Mesothelial cell of epicardium (in vitro differentiated cells): ENCODE results near the gene MAB21L4. TPM values are rescaled to one million over a fixed set of nuclear protein-coding genes. Genes with fewer than 3 reads are reported as not detected.

ENCODE experiments used
- DNase-seq, 2 experiments: peaks; one replicate each; pipeline ENCODE4 v3.0.0; 2021; ENCODE audit warnings: low spot score in 2 of 2; ENCODE audit not compliant: unreplicated experiment in 2 of 2
- H3K27ac Mint-ChIP-seq: 2 replicates; pipeline ENCODE4 v1.8.0; 2021; ENCODE audit warnings: mixed read lengths
- H3K27me3 Mint-ChIP-seq: 2 replicates; pipeline ENCODE4 v1.8.0; 2021; ENCODE audit warnings: low read depth, mixed read lengths
- H3K36me3 Mint-ChIP-seq: 2 replicates; pipeline ENCODE4 v1.8.0; 2021; ENCODE audit warnings: mixed read lengths
- H3K4me1 Mint-ChIP-seq: 2 replicates; pipeline ENCODE4 v1.8.0; 2021; ENCODE audit warnings: mixed read lengths
- H3K4me3 Mint-ChIP-seq: 2 replicates; pipeline ENCODE4 v1.8.0; 2021; ENCODE audit warnings: mild to moderate bottlenecking, moderate library complexity, mixed read lengths
- H3K9me3 Mint-ChIP-seq: 2 replicates; pipeline ENCODE4 v1.8.0; 2021; ENCODE audit warnings: mixed read lengths
- total RNA-seq: library from RNA; stranded (reverse); gene quantifications from 3 replicates; pipeline ENCODE4 v1.2.1, GENCODE V29; 2021
- TF ChIP-seq, protein P1 (sequence below): fragments of 200-600 bp; sonication (generic); IDR thresholded peaks from one replicate; pipeline ENCODE4 v1.5.0; 2021; ENCODE audit warnings: antibody characterized with exemption; ENCODE audit not compliant: unreplicated experiment

Gene MAB21L4
- total RNA-seq, 1 donor from 2014 or later, result 2.4 TPM

DNA sequence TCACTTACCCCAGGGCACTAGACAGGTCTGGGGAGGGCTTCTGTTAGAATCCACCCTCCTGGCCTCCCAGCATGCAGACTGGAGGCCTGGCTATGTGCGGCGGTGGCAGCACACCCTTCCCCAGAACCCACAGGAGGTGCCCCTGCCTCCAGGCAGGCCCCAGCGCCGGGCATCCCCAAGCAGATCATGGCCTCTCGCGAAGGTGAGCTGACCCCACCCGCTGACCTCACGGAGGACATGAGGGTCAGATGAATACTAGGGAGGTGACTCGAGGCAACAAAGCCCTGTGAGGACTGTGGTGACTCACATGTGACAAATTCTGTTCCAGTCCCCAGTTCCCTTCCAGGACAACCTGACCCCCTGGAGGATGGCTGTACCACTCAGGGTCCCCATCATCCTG lies 1.9 kb downstream of the MAB21L4 start:
- no peak overlapping the region for H3K4me3 Mint-ChIP-seq
- no peaks in the 10 kb centered on the region for H3K9me3 Mint-ChIP-seq
- no peaks in the 10 kb centered on the region for H3K27me3 Mint-ChIP-seq
- DNase-seq, result no peak
- peaks cover 24% of the 10 kb centered on the region for H3K4me1 Mint-ChIP-seq
- peak overlapping the region; percentile 92 for H3K27ac Mint-ChIP-seq
- no peaks in the 10 kb centered on the region for H3K36me3 Mint-ChIP-seq
- TF ChIP-seq, protein P1, sequence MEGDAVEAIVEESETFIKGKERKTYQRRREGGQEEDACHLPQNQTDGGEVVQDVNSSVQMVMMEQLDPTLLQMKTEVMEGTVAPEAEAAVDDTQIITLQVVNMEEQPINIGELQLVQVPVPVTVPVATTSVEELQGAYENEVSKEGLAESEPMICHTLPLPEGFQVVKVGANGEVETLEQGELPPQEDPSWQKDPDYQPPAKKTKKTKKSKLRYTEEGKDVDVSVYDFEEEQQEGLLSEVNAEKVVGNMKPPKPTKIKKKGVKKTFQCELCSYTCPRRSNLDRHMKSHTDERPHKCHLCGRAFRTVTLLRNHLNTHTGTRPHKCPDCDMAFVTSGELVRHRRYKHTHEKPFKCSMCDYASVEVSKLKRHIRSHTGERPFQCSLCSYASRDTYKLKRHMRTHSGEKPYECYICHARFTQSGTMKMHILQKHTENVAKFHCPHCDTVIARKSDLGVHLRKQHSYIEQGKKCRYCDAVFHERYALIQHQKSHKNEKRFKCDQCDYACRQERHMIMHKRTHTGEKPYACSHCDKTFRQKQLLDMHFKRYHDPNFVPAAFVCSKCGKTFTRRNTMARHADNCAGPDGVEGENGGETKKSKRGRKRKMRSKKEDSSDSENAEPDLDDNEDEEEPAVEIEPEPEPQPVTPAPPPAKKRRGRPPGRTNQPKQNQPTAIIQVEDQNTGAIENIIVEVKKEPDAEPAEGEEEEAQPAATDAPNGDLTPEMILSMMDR, result no peak

DNA sequence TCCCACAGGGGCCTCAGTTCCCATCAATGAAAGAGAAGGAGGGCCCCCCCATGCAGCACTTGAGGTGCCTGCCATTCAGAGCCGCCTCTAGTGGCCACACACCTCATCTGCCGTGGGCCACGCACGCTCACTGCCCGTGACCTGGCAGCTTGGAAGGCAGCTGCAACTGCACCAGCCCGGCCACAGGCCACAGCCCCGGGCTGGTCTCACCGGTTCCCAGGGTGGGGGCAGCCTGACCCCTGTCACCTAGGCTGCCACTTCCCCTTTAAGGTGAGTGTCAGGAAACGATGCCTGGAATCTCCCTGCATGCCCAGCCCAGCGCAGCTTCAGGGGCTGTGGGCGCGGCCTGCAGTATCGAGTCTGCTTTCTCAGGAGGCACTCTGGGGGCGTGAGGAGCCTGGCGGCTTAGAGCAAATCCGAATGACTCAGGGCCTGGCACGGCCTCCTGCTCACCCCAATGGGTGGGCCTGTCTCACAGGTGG lies 2.6 kb downstream of the MAB21L4 start:
- peaks cover 22% of the 10 kb centered on the region for H3K4me1 Mint-ChIP-seq
- no peaks in the 10 kb centered on the region for H3K27me3 Mint-ChIP-seq
- no peaks in the 10 kb centered on the region for H3K9me3 Mint-ChIP-seq
- H3K27ac Mint-ChIP-seq, result peak overlapping the region; percentile 92
- peak in 1 of 2 experiments; percentile 73 for DNase-seq
- TF ChIP-seq, protein P1, result no peak
- peak overlapping the region; percentile 49 for H3K4me3 Mint-ChIP-seq
- no peaks in the 10 kb centered on the region for H3K36me3 Mint-ChIP-seq

- Mint-ChIP-seq H3K27me3 (no peaks in the 10 kb centered on the region), H3K4me1 (peaks cover 21% of the 10 kb centered on the region), H3K4me3 (no peak overlapping the region), H3K9me3 (no peaks in the 10 kb centered on the region), H3K36me3 (no peaks in the 10 kb centered on the region), H3K27ac (no peak overlapping the region)
- TF ChIP-seq, protein P1, result no peak
- no peak for DNase-seq
These were observed 3.0 kb downstream of the MAB21L4 start for GRCh38 chr2:240892925-240893324.

DNA sequence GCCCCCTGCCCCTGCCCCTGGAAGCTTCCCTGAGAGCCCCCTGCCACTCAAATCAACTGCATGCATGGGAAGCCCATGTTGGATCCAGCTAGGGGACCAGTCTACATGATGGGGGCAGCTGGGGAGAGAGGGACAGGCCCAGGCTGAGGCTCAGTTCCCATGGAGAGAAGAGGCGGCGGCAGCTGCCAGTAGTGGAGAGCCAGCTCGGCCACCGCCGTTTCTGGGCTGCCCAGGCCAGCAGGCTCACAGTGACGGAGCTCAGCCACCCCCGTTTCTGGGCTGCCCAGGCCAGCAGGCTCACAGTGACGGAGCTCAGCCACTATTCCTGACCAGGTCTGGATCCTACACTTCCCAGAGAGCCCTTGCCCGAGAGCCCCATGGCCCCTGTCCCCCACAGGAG lies 3.6 kb downstream of the MAB21L4 start:
- no peak overlapping the region for H3K4me3 Mint-ChIP-seq
- H3K36me3 Mint-ChIP-seq, result no peaks in the 10 kb centered on the region
- no peak for DNase-seq
- peaks cover 15% of the 10 kb centered on the region for H3K4me1 Mint-ChIP-seq
- TF ChIP-seq, protein P1, result no peak
- H3K27me3 Mint-ChIP-seq, result no peaks in the 10 kb centered on the region
- no peak overlapping the region for H3K27ac Mint-ChIP-seq
- no peaks in the 10 kb centered on the region for H3K9me3 Mint-ChIP-seq

- Mint-ChIP-seq H3K27ac (no peak overlapping the region), H3K27me3 (no peaks in the 10 kb centered on the region), H3K36me3 (no peaks in the 10 kb centered on the region), H3K4me1 (peaks cover 14% of the 10 kb centered on the region), H3K4me3 (no peak overlapping the region), H3K9me3 (no peaks in the 10 kb centered on the region)
- TF ChIP-seq, protein P1, result no peak
- DNase-seq, result no peak
These were observed 4.2 kb downstream of the MAB21L4 start for GRCh38 chr2:240891492-240892340.
